ENCODE measurements around the gene COMMD9.

DNA sequence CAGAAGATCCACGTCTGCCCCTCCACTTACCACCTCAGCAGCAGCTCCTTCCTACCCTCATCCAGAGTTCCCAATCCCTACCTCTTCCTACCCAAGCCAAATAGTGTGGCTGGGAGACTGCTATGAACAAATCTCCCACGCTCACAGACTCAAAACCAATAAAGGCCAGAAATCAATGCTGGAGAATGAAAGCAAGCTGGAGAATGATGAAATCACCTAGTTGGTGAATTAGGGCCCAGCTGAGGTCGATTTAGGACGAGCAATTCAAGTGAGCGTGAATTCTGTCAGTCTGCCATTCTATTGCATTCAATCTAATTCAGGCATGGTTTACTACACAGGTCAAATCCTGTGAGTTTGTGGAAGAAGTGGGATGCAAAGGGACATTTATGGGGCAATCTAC, 22.5 kb downstream of the COMMD9 start:
- TF ChIP-seq, protein P1, sequence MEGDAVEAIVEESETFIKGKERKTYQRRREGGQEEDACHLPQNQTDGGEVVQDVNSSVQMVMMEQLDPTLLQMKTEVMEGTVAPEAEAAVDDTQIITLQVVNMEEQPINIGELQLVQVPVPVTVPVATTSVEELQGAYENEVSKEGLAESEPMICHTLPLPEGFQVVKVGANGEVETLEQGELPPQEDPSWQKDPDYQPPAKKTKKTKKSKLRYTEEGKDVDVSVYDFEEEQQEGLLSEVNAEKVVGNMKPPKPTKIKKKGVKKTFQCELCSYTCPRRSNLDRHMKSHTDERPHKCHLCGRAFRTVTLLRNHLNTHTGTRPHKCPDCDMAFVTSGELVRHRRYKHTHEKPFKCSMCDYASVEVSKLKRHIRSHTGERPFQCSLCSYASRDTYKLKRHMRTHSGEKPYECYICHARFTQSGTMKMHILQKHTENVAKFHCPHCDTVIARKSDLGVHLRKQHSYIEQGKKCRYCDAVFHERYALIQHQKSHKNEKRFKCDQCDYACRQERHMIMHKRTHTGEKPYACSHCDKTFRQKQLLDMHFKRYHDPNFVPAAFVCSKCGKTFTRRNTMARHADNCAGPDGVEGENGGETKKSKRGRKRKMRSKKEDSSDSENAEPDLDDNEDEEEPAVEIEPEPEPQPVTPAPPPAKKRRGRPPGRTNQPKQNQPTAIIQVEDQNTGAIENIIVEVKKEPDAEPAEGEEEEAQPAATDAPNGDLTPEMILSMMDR (IDR thresholded peaks at IDR 0.05; ENCODE audit: poor library complexity) = no peak
- TF ChIP-seq EZH2phosphoT487 (IDR thresholded peaks at IDR 0.05; ENCODE audit: low read depth, severe bottlenecking, unreplicated experiment) = no peak
- TF ChIP-seq EZH2 (IDR thresholded peaks at IDR 0.05; ENCODE audit: borderline replicate concordance) = no peak

All from hepatocyte (in vitro differentiated cells).